Cerebellar nuclear complex (tissue), 1 donor: Measurements from ENCODE around the gene GAS6.

Experiments
- DNase-seq, 2 experiments: peaks; one replicate each; lab custom pipeline; 2025; lab: John Stamatoyannopoulos, UW

Gene GAS6

DNA sequence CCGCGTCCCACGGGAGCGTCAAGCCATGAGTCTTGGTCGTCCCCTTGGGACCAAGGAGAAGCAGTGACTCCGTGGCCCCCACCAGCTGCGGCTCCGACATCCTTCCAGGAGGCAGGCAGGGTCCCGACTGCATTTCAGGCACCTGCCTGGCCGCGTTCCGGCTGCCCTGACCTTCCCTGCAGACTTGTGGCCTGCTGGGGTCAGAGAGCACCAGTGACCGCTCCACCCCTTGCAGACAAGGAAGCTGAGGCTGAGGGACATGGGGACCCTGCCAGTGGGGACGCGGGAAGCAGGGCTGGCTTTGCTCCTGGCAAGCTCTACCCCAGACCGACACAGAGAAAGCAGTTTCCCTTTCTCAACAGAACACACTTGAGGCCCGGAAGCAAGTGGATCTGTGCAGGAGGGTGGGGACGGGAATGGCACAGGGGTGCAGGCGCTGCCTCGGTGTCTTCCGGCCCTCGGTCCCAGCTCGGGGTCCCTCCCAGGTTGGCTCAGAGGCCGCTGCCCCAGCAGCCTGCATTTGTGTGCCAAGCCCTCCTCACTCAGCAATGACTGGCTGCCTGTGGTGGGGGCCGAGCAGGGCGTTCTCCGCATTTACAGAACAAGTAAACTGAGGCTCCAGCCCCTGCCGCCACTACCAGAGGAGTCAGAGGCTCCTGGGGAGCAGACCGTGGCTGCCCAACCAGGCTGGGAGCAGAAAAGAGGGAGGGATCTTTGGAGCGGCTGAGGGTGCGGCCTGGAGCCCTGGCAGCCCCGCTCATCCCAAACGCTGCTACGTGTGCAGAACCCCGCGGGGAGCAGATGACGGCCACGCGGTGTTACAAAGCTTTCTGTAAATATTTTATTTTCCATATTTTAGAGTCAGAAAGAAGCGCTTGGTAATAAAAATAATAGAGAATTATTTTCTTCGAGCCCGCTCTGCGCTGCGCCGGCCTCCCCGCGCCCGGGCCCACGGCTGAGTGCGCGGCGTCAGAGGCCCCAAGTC, 43.9 kb downstream of the GAS6 start:
- DNase-seq = no peak

GRCh38 chr13:113819341-113819730, 44.5 kb downstream of the GAS6 start:
- no peak for DNase-seq

GRCh38 chr13:113818700-113819295, 45.1 kb downstream of the GAS6 start:
- no peak for DNase-seq

DNA sequence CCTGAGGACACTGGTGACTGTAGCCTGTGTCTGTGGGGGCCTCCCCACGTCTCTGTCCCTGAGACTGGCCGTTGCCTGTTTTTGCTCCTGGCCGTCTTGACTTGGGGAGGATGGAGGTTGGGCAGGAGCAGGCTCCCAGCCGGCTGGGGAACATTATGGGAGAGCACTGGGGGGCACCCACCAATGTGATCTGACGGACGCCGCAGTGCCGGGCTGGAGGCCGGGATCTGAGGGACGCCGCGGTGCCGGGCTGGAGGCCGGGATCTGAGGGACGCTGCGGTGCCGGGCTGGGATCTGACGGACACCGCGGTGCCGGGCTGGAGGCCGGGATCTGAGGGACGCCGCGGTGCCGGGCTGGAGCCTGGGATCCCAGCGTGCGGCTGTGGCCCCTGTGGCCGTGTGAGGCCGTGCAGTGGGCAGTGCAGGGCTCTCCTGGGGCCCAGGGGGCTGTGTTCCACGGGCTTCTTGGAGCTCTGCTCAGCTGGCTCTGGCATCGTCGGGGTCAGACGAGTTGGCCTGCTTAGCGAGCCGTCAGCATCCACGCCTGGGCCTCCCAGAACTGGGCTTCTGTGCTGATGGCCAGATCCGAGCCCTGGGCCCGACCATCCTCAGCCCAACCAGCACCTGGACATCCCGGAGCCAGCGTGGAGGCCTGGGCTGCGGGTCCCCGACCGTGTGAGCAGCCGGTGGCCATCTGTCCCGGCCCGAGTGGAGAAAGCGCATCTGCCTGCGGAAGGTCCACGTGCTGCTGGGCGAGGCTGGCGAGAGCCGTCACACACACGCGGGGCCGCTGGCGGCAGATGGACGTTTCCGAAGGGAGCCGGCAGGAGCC, 45.8 kb downstream of the GAS6 start:
- no peak for DNase-seq

GRCh38 chr13:113816946-113817859, 46.7 kb downstream of the GAS6 start:
- no peak for DNase-seq

- DNase-seq = no peak
Observed at GRCh38 chr13:113816254-113816929, 47.5 kb downstream of the GAS6 start.

- no peak for DNase-seq
Observed at GRCh38 chr13:113815151-113816058, 48.5 kb downstream of the GAS6 start.

DNA sequence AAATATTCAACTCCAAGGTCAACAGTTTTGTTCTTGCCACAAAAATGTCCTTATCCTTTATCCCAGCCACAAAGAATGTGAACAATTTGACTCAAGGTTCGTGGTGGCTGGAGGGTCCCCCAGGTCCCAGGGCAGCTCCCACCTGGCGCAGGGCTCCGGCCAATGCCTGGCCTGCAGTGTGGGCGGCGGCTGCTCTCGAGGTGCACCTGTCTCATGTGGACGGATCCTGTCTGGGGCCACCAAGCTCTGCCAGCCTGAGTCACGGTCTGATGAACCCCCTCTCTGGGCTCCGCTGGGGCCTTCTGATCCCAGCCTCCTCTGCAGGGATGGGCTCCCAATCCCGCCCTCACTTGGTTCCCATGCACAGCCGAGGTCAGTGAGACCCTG, 49.4 kb downstream of the GAS6 start:
- DNase-seq = no peak

DNA sequence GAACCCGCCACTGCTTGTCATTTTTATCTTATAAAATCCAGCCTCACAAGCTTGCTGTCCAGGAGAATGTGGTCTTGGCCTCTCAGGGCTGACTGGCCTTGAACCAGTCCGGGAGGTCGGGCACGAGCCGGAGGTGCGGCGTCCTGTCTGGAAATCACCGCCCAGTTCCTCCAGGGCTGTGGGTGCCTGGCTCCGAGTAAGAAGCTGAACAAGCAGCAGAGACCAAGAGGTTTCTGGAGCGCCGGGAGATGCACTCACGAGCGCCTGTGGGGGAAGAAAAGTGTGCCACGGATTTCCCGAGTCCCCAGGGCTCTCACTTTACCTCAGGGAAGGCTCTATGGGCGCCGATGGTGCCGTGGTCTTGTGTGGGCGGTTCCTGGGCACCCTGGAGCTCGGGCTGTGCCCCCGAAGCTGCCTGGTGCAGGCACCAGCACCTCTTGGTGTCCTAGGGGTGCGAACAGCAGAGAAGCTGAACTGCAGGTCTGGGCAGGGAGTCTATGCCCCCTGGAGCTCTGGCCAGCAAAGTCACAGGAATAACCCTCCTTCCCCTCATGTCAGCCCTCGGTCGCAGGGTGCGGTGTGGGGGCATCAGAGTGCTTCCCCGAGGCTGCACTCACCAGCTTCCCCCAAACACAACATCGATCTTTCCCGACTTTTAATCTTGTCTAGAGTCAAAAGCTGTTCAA, 50.0 kb downstream of the GAS6 start:
- DNase-seq = no peak

DNA sequence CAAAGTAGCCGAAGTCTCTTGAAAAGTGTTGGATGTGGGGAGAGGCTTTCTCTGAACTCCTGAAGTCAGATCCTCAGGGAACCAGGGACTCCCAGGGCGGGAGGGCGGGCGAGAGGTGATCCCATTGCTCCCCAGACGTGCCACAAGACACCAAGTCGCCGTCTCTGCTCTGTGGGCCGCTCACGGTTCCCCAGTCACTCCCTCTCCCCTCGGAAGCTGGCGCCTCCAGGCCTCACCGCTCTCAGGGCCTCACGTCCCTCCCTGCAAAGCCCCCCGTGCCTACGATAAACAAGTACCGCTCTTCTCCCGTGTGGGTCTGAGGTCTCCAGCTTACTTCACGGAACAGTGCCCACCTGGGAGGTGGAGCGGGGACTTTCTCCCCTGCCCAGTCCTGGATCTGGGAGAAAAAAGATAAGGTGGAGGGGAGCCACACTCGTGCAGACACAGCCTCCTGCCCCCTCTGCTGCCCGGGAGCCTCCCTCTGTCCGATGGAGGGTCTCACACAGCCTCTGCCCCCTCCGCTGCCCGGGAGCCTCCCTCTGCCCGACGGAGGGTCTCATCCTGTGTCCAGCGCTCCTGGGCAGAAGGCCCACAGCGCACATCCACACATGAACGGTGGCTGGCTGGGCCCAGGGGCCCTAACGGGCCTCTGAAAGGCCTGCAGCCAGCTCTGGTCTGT, 50.7 kb downstream of the GAS6 start:
- no peak for DNase-seq

DNA sequence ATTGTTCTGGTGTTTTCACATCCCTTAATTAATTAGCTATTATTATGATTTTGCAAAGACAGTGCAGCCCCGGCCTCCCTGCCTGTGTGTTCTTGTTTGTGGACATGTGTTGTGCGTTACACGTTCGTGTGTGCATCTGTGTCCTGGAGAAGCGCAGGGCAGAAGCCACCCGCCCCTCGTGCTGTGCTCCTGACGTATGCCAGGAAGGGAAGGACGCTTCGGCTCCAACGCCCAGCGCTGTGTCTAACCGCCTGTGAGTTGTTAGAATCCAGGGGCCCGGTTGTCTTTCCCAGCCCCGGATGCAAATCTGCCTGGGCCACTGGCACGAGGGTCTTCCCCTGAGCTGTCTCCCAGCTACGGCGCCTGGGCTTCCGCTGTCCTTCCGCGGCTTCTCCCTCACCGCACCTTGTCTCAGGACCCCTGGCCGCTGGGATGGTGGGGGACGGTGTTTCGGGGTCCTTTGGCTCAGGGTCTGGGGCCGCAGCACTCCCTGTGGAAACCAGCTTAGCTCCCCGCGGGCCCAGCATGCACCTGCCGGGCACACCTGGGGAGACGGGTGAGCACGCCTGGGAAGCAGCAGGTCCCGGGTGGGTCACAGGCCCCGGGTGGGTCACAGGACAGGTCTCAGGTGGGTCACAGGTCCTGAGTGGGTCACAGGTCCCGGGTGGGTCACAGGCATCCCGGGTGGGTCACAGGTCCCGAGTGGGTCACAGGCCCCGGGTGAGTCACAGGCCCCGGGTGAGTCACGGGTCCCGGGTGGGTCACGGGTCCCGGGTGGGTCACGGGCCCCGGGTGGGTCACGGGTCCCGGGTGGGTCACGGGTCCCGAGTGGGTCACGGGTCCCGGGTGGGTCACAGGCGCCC, 51.5 kb downstream of the GAS6 start:
- no peak for DNase-seq

GRCh38 chr13:113811081-113811928, 52.6 kb downstream of the GAS6 start:
- DNase-seq = no peak

DNA sequence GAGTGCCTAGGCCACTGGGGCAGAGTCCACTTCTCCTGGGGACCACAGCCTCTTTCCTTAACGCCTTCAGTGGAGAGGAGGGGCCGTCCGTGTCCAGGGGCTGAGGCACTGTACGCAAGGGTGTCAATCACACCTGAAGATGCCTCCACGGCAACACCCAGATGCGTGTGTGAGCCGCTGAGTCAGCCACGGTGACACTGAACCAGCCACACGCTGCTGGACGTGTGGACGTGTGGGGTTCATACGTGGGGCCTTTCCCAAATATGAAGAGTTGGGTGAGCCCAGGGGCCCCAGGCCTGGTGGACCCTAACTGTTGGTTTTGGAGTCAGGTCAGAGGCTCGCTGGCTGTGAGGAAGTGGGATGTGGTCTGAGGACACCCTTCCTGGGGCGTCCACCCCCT, 53.2 kb downstream of the GAS6 start:
- DNase-seq = no peak

- DNase-seq = no peak
Observed at GRCh38 chr13:113809934-113810333, 53.9 kb downstream of the GAS6 start.

GRCh38 chr13:113808058-113808834, 55.6 kb downstream of the GAS6 start:
- DNase-seq = no peak

DNA sequence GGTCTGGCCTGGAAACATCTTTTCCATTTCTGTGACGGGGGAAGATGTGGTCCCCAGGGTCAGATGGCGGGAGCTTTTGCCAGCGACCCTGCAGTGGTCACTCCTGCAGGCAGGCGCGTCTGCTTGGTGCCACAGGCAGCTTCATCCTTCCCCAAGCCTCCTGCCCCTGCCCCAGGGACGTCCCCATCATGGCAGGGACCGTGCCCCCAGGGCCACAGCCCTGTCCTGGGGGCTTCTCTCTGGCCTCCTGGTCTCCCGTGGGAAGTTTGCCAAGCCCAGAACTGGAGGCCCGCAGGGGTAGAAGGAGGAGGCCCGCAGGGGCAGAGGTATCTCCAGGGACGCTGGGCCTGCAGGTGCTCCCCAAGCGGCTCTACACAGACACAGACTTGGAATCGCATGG, 57.4 kb downstream of the GAS6 start:
- DNase-seq = no peak
